ENCODE measurements around the gene IBA57.

IBA57 gene

GRCh38 chr1:228157729-228158126 lies 7.9 kb upstream of the IBA57 start:
- Histone ChIP-seq H3K9me3 (ENCODE audit: low read depth, low read length) (no peaks in the 10 kb centered on the region), H3K9ac (ENCODE audit: insufficient read length) (no peak overlapping the region), H3K27ac (no peak overlapping the region), H3K4me3 (no peak overlapping the region), H3K36me3 (ENCODE audit: insufficient read depth, low read length) (no peaks in the 10 kb centered on the region)
- DNase-seq (ENCODE audit: low read depth, low spot score) = no peak
- TF ChIP-seq FOXP2 (optimal IDR thresholded peaks at IDR 0.05; ENCODE audit: control extremely low read depth, extremely low read length, insufficient read depth) (no peak), POLR2AphosphoS5 (IDR thresholded peaks at IDR 0.05; ENCODE audit: borderline replicate concordance, low read depth, low read length) (no peak), EZH2 (IDR thresholded peaks at IDR 0.05) (no peak)

- no peak overlapping the region for H3K9ac ChIP-seq (ENCODE audit: insufficient read length)
- TF ChIP-seq POLR2AphosphoS5 (IDR thresholded peaks at IDR 0.05; ENCODE audit: borderline replicate concordance, low read depth, low read length) = no peak
- TF ChIP-seq FOXP2 (optimal IDR thresholded peaks at IDR 0.05; ENCODE audit: control extremely low read depth, extremely low read length, insufficient read depth) = no peak
- TF ChIP-seq EZH2 (IDR thresholded peaks at IDR 0.05) = no peak
- no peaks in the 10 kb centered on the region for H3K9me3 ChIP-seq (ENCODE audit: low read depth, low read length)
- no peaks in the 10 kb centered on the region for H3K36me3 ChIP-seq (ENCODE audit: insufficient read depth, low read length)
- DNase-seq (ENCODE audit: low read depth, low spot score) = no peak
- H3K4me3 ChIP-seq = no peak overlapping the region
- H3K27ac ChIP-seq = no peak overlapping the region
These were observed 7.2 kb upstream of the IBA57 start for GRCh38 chr1:228158151-228159007.

GRCh38 chr1:228159008-228159665 lies 6.5 kb upstream of the IBA57 start:
- Histone ChIP-seq H3K36me3 (ENCODE audit: insufficient read depth, low read length) (no peaks in the 10 kb centered on the region), H3K4me3 (no peak overlapping the region), H3K27ac (no peak overlapping the region), H3K9me3 (ENCODE audit: low read depth, low read length) (no peaks in the 10 kb centered on the region), H3K9ac (ENCODE audit: insufficient read length) (no peak overlapping the region)
- TF ChIP-seq FOXP2 (optimal IDR thresholded peaks at IDR 0.05; ENCODE audit: control extremely low read depth, extremely low read length, insufficient read depth) = no peak
- no peak for TF ChIP-seq POLR2AphosphoS5 (IDR thresholded peaks at IDR 0.05; ENCODE audit: borderline replicate concordance, low read depth, low read length)
- no peak for TF ChIP-seq EZH2 (IDR thresholded peaks at IDR 0.05)
- DNase-seq (ENCODE audit: low read depth, low spot score) = no peak

DNA sequence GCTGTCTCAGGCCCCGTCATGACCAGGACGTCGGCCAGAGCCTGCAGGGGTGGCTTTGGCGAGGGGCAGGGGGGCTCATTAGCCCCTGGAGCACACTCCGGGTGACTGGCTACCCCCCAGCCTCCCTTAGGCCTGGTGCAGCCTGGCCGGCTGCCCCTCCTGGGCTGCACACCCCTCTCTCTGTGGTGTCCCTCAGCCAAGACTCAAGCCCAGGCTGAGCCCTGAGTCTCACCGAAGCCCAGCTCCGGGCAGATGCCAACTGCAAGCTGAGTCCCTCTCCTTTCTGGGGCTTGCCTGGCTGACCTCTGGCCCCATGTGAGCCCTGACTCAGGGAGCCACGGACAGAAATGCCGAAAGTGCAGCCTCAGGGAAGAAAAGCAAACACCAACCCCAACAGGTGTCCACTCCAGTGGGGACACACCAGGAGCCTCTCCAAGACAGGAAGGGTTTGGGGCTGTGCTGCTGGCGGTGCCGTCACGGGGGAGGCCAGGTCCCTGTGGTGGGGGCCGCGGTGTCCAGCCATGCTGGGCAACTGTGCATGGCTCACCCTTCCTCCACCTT lies 5.3 kb upstream of the IBA57 start:
- TF ChIP-seq POLR2AphosphoS5 (IDR thresholded peaks at IDR 0.05; ENCODE audit: borderline replicate concordance, low read depth, low read length) (no peak), EZH2 (IDR thresholded peaks at IDR 0.05) (no peak), FOXP2 (optimal IDR thresholded peaks at IDR 0.05; ENCODE audit: control extremely low read depth, extremely low read length, insufficient read depth) (no peak)
- H3K36me3 ChIP-seq (ENCODE audit: insufficient read depth, low read length) = no peaks in the 10 kb centered on the region
- H3K9me3 ChIP-seq (ENCODE audit: low read depth, low read length) = no peaks in the 10 kb centered on the region
- H3K27ac ChIP-seq = no peak overlapping the region
- no peak overlapping the region for H3K4me3 ChIP-seq
- H3K9ac ChIP-seq (ENCODE audit: insufficient read length) = no peak overlapping the region
- DNase-seq (ENCODE audit: low read depth, low spot score) = no peak

DNA sequence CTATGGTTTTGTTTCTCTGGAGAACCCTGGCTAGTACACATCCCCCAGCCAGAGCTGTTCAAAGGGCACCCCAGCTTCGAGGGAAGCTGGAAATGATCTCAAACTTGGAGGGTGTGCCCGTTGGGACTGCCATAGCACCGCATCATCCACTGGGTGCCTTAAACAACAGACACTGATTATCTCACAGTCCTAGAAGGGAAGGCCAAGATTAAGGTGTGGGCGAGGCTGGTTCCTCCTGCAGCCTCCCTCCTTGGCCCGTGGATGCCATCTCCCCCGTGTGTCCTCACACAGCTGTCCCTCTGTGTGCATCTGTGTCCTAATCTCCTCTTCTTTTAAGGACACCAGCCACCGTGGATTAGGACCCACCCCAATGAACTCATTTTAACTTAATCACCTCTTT lies 4.2 kb upstream of the IBA57 start:
- Histone ChIP-seq H3K36me3 (ENCODE audit: insufficient read depth, low read length) (no peaks in the 10 kb centered on the region), H3K4me3 (no peak overlapping the region), H3K9ac (ENCODE audit: insufficient read length) (no peak overlapping the region), H3K27ac (no peak overlapping the region), H3K9me3 (ENCODE audit: low read depth, low read length) (no peaks in the 10 kb centered on the region)
- DNase-seq (ENCODE audit: low read depth, low spot score) = no peak
- TF ChIP-seq EZH2 (IDR thresholded peaks at IDR 0.05) (no peak), FOXP2 (optimal IDR thresholded peaks at IDR 0.05; ENCODE audit: control extremely low read depth, extremely low read length, insufficient read depth) (no peak), POLR2AphosphoS5 (IDR thresholded peaks at IDR 0.05; ENCODE audit: borderline replicate concordance, low read depth, low read length) (no peak)

DNA sequence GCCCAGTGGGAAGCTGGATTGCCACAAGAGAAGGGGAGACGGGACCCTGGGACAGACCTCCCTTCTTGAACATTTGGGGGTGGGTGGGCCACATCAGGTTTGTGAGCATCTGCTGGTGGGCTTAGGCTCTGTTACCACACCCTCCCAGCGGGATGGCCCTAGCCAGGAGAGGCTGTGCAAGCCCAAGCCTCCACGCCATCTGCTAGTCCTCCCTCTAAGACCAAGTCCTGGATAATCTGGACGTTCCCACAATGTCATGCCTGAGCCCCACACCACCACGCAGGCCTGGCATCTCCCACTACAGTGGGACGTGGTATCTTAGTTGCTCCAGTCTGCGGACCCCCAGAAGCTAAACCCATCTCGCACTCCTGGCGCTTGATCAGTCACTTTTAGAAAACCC lies 3.7 kb upstream of the IBA57 start:
- no peak overlapping the region for H3K9ac ChIP-seq (ENCODE audit: insufficient read length)

GRCh38 chr1:228162286-228163006 lies 3.2 kb upstream of the IBA57 start:
- Histone ChIP-seq H3K9ac (ENCODE audit: insufficient read length) (no peak overlapping the region), H3K27ac (no peak overlapping the region)
- TF ChIP-seq EZH2 (IDR thresholded peaks at IDR 0.05) = no peak
- no peak for TF ChIP-seq POLR2AphosphoS5 (IDR thresholded peaks at IDR 0.05; ENCODE audit: borderline replicate concordance, low read depth, low read length)
- TF ChIP-seq FOXP2 (optimal IDR thresholded peaks at IDR 0.05; ENCODE audit: control extremely low read depth, extremely low read length, insufficient read depth) = no peak

More for the DNA sequence above, 3.7 kb upstream of the IBA57 start:
- Histone ChIP-seq H3K36me3 (ENCODE audit: insufficient read depth, low read length) (no peaks in the 10 kb centered on the region), H3K27ac (no peak overlapping the region), H3K9me3 (ENCODE audit: low read depth, low read length) (no peaks in the 10 kb centered on the region), H3K4me3 (no peak overlapping the region)
- TF ChIP-seq FOXP2 (optimal IDR thresholded peaks at IDR 0.05; ENCODE audit: control extremely low read depth, extremely low read length, insufficient read depth) = no peak
- no peak for TF ChIP-seq EZH2 (IDR thresholded peaks at IDR 0.05)
- no peak for TF ChIP-seq POLR2AphosphoS5 (IDR thresholded peaks at IDR 0.05; ENCODE audit: borderline replicate concordance, low read depth, low read length)
- DNase-seq (ENCODE audit: low read depth, low spot score) = no peak

More at GRCh38 chr1:228162286-228163006, 3.2 kb upstream of the IBA57 start:
- Histone ChIP-seq H3K36me3 (ENCODE audit: insufficient read depth, low read length) (no peaks in the 10 kb centered on the region), H3K9me3 (ENCODE audit: low read depth, low read length) (no peaks in the 10 kb centered on the region), H3K4me3 (no peak overlapping the region)
- DNase-seq (ENCODE audit: low read depth, low spot score) = no peak
